ENCODE results near the gene MYO1D. TPM values are rescaled to one million over a fixed set of nuclear protein-coding genes. Genes with fewer than 3 reads are reported as not detected.

The MYO1D gene
- total RNA-seq, 2 donors from 2014 or later: 238 to 382 TPM

GRCh38 chr17:32777436-32777835 lies 99.5 kb downstream of the MYO1D start:
- H3K4me3 ChIP-seq: no peak overlapping the region
- H3K36me3 ChIP-seq: no peaks in the 10 kb centered on the region
- peak overlapping the region in 1 of 2 donors; percentile 7 for H3K9ac ChIP-seq (ENCODE audit: low read depth in 2 of 2, low read length in 2 of 2)
- peak overlapping the region; percentile 53 for H3K27ac ChIP-seq
- H3K27me3 ChIP-seq: no peaks in the 10 kb centered on the region
- peak; percentile 29 for DNase-seq
- intact Hi-C loops (cut with DNase I): no loop called here
- TF ChIP-seq, protein P1, sequence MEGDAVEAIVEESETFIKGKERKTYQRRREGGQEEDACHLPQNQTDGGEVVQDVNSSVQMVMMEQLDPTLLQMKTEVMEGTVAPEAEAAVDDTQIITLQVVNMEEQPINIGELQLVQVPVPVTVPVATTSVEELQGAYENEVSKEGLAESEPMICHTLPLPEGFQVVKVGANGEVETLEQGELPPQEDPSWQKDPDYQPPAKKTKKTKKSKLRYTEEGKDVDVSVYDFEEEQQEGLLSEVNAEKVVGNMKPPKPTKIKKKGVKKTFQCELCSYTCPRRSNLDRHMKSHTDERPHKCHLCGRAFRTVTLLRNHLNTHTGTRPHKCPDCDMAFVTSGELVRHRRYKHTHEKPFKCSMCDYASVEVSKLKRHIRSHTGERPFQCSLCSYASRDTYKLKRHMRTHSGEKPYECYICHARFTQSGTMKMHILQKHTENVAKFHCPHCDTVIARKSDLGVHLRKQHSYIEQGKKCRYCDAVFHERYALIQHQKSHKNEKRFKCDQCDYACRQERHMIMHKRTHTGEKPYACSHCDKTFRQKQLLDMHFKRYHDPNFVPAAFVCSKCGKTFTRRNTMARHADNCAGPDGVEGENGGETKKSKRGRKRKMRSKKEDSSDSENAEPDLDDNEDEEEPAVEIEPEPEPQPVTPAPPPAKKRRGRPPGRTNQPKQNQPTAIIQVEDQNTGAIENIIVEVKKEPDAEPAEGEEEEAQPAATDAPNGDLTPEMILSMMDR (IDR thresholded peaks at IDR 0.05): no peak
- no peaks in the 10 kb centered on the region for H3K4me1 ChIP-seq
- no peaks in the 10 kb centered on the region for H3K9me3 ChIP-seq

- H3K4me1 ChIP-seq: no peaks in the 10 kb centered on the region
- H3K9me3 ChIP-seq: no peaks in the 10 kb centered on the region
- H3K9ac ChIP-seq (ENCODE audit: low read depth in 2 of 2, low read length in 2 of 2): no peak overlapping the region
- no peaks in the 10 kb centered on the region for H3K27me3 ChIP-seq
- intact Hi-C loops (cut with DNase I): no loop called here
- TF ChIP-seq, protein P1 (IDR thresholded peaks at IDR 0.05): no peak
- H3K4me3 ChIP-seq: no peak overlapping the region
- H3K36me3 ChIP-seq: no peaks in the 10 kb centered on the region
- DNase-seq: no peak
- H3K27ac ChIP-seq: no peak overlapping the region
Measured at GRCh38 chr17:32774695-32775084, 102.2 kb downstream of the MYO1D start.

DNA sequence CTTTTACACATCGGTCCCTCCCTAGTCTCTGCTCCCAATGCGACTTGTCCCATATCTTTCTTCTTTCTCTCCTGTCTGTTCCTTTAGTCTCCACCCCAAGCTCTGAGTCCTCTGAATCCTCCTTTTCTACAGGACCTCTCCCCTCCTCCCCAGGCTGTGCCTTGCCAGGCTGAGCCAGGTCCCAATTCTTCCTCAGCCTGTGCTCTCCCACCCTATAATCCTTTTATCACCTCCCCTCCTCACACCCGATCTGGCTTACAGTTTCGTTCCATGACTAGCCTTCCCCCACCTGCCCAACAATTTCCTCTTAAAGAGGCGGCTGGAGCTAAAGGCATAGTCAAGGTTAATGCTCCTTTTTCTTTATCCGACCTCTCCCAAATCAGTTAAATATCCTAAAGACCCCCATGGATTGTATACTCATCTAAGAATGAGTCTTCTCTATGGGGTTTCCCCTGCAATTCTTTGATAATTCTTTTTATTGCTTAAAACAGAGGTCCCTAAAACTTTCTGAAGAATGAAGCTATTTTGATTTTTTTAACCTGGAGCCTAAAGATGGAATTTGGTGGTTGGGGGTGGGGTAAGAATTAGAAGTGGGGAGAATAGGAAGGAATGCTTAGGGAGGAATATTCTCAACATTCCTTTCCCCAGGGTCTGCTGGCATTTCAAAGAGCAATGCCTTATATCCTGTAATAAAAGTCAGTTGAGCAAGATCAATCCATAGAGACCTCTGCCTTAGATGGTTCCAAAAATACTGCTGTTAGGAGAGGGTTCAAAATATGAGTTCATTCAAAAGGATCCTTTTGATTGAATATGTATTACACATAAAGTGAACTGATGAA lies 102.8 kb downstream of the MYO1D start:
- intact Hi-C loops (cut with DNase I): no loop called here
- no peak for DNase-seq

GRCh38 chr17:32772453-32773025 lies 104.4 kb downstream of the MYO1D start:
- TF ChIP-seq, protein P1 (IDR thresholded peaks at IDR 0.05): no peak
- Histone ChIP-seq H3K9ac (ENCODE audit: low read depth in 2 of 2, low read length in 2 of 2) (no peak overlapping the region), H3K36me3 (no peaks in the 10 kb centered on the region), H3K27ac (no peak overlapping the region), H3K9me3 (no peaks in the 10 kb centered on the region), H3K4me3 (no peak overlapping the region), H3K27me3 (no peaks in the 10 kb centered on the region), H3K4me1 (no peaks in the 10 kb centered on the region)
- DNase-seq: no peak
- intact Hi-C loops (cut with DNase I): no loop called here

More for the DNA sequence above, 102.8 kb downstream of the MYO1D start:
- TF ChIP-seq, protein P1 (IDR thresholded peaks at IDR 0.05): no peak
- no peak overlapping the region for H3K9ac ChIP-seq (ENCODE audit: low read depth in 2 of 2, low read length in 2 of 2)
- H3K9me3 ChIP-seq: no peaks in the 10 kb centered on the region
- H3K4me3 ChIP-seq: no peak overlapping the region
- H3K27me3 ChIP-seq: no peaks in the 10 kb centered on the region
- H3K4me1 ChIP-seq: no peaks in the 10 kb centered on the region
- no peaks in the 10 kb centered on the region for H3K36me3 ChIP-seq
- H3K27ac ChIP-seq: no peak overlapping the region

GRCh38 chr17:32771396-32771795 lies 105.5 kb downstream of the MYO1D start:
- Histone ChIP-seq H3K9me3 (no peaks in the 10 kb centered on the region), H3K4me1 (no peaks in the 10 kb centered on the region), H3K27me3 (no peaks in the 10 kb centered on the region), H3K27ac (no peak overlapping the region), H3K36me3 (no peaks in the 10 kb centered on the region), H3K9ac (ENCODE audit: low read depth in 2 of 2, low read length in 2 of 2) (no peak overlapping the region), H3K4me3 (no peak overlapping the region)
- no peak for DNase-seq
- TF ChIP-seq, protein P1 (IDR thresholded peaks at IDR 0.05): no peak
- intact Hi-C loops (cut with DNase I): no loop called here
